ENCODE results near the gene GFAP.

GFAP gene

DNA sequence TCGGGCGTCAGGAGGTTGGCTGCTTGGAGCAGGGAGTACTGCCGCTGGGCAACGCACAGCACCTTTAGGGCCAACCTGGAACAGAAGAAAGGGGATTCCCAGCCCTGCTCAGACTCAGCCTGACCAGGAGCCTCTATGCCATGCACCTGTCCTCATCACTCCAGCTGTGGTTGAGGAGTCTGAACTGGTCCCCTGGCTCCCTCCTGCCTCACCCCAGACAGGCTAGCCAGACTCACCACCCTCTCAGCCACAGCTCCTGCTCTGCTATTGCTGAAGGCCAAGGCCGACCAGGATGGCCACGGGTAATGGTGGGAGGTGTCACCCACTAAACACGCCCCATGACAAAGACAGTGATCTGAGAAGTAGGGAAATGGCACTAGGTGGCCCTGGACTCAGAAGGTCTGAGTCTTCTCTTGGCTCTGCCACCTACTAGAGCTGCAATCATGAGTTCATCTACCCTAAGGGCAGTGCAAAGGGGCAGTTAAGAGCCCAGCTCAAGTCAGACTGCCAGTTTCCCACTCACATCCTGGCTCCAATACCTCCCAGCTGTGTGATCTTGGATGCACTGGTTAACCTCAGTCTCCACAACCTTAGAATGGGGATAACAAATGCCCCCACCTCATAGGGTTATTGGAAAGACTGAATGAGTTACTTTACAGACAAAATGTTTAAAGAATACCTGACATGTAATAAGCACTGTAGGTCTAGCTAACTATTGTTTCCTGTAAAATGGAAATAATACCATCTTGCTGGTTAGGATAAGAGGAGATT is 13.8 kb upstream of the GFAP start:
- FAIRE-seq (no peak), DNase-seq (ENCODE audit: insufficient read length) (no peak)
- no peak for TF ChIP-seq POLR2AphosphoS5 (IDR thresholded peaks at IDR 0.05; ENCODE audit: low read depth, low read length)
- no peak for TF ChIP-seq TAF1 (IDR thresholded peaks at IDR 0.05; ENCODE audit: borderline replicate concordance, low read depth, low read length)
- no peak for TF ChIP-seq POLR2A (IDR thresholded peaks at IDR 0.05; ENCODE audit: low read depth, low read length)

DNA sequence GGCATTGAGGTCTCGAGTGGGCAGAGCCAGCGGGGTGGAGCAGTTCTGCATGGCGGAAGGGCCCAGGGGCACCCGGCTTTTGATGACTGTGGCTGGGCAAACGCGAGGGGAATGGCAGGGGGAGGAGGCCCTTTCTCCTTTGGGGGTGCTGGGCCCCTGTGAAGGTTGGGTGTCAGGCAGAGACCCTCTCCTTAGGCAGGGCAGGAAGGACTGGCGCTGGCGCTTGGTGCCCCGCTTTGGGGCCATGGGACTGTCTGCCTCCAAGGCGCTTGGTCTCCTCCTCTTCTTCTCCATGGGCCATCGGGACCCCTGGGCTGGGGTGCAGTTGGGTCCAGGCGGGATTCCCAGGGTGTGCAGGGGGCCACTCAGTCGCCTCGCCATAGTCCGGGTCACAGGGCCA is 12.8 kb upstream of the GFAP start:
- no peak for FAIRE-seq
- no peak for TF ChIP-seq POLR2AphosphoS5 (IDR thresholded peaks at IDR 0.05; ENCODE audit: low read depth, low read length)
- TF ChIP-seq TAF1 (IDR thresholded peaks at IDR 0.05; ENCODE audit: borderline replicate concordance, low read depth, low read length), result no peak
- TF ChIP-seq POLR2A (IDR thresholded peaks at IDR 0.05; ENCODE audit: low read depth, low read length), result no peak

DNA sequence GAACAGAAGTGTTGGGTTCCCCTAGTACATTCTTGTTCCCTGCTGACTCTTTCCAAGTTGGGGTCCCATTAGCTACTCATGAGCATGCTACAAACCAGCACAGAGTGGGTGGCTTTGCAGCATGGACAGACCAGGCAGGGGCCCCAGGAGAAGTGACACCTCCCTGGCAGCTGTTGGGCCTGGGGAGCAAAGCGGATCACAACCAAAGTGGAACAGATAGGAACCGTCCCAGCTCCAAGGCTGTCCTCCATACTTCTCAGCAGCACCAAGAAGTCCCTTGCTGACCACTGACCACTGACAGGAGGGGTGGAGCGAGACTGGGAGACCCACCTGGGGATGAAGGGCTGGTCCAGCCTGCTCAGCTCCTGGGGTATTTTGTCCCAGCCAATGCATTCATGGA is 12.4 kb upstream of the GFAP start:
- no peak for FAIRE-seq
- TF ChIP-seq TAF1 (IDR thresholded peaks at IDR 0.05; ENCODE audit: borderline replicate concordance, low read depth, low read length), result no peak
- TF ChIP-seq POLR2A (IDR thresholded peaks at IDR 0.05; ENCODE audit: low read depth, low read length), result no peak
- no peak for TF ChIP-seq POLR2AphosphoS5 (IDR thresholded peaks at IDR 0.05; ENCODE audit: low read depth, low read length)
- no peak for DNase-seq (ENCODE audit: insufficient read length)

More for the DNA sequence above, 12.8 kb upstream of the GFAP start:
- no peak for DNase-seq (ENCODE audit: insufficient read length)

DNA sequence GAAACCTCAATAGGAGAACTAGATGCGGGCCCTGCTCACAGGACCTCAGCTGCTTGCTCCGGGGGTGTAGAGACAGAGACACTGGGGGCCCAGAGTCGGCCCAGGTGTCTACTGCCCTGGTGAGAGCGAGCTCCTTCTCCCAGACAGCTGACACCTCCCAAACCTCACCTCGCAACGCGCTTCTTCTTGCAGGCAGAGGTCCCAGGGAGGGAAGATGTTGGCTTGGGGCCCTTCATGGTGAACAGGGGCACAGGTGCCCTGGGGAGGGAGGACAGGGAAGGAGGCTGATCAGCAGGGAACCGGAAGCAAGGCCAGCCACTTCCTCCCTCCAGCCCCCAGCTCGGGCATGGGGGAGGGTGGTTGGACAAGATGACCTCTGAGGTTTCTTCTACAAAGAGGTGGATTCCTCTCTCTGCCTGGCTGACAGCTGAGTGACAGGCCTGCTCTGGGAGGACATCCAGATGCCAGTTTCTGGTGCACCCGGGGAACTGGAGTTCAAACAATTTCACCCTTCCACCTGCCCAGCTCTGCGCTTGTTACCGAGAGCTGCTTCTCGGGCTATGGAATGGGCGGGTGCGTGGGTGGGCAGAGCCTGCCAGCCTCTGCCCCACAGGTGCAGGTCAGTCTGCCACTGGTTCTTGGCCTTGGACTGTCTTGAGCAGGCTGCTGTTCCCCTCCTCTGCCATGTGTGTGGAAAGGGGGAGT is 11.7 kb upstream of the GFAP start:
- TF ChIP-seq POLR2AphosphoS5 (IDR thresholded peaks at IDR 0.05; ENCODE audit: low read depth, low read length) (peak; percentile 49; the same call in 1 of the 2 replicates), TAF1 (IDR thresholded peaks at IDR 0.05; ENCODE audit: borderline replicate concordance, low read depth, low read length) (no peak), POLR2A (IDR thresholded peaks at IDR 0.05; ENCODE audit: low read depth, low read length) (0 out of 2 replicates have a peak, but pooled peaks have one; percentile 31)
- DNase-seq (ENCODE audit: insufficient read length) (no peak), FAIRE-seq (no peak)

DNA sequence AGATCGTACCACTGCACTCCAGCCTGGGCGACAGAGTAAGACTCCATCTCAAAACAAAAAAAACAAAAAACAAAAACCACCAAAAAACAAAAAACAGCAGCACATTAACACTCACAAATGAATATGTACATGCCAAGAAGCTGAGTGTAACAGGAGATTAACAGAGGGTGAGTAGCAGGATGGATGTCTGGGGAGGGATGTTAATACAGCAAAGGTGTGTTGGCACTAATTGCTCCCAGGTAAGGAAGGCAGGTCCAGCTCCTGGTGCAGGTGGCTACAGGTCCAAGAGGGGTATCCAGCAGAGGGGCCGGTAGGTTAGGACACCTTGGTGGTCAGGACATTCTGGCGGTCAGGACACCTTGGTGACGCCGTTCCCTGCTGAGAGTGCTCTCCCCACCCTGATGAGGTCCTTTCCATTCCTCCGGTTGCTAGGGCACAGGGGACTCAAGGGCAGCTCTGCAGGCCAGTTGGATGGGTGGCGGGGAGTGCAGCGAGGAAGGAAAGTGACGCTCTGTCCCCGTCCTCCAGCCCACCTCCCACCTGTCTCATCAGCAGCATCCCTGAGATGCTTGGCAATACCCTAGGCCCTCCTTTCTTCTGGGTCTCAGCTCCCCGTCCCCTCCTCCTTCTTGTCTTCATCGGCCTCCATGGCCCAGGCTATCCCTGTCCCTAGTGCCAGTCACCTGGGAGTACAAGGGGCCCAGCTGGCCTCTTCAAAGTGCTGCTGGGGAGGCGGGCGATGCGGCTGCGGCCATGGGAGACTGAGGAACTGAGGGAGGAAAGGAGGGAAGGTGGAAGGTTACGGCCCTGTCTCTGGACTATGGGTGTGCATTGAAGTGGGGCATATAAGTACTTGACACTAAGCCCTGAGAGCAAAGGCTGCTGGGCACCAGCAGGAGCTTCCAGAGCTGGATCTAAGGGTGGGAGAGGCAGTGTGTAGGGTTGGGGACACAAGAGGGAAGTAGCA is 10.7 kb upstream of the GFAP start:
- DNase-seq (ENCODE audit: insufficient read length) (no peak), FAIRE-seq (no peak)
- TF ChIP-seq POLR2A (IDR thresholded peaks at IDR 0.05; ENCODE audit: low read depth, low read length), result 0 out of 2 replicates have a peak, but pooled peaks have one; percentile 7
- TF ChIP-seq TAF1 (IDR thresholded peaks at IDR 0.05; ENCODE audit: borderline replicate concordance, low read depth, low read length), result no peak
- TF ChIP-seq POLR2AphosphoS5 (IDR thresholded peaks at IDR 0.05; ENCODE audit: low read depth, low read length), result no peak

DNA sequence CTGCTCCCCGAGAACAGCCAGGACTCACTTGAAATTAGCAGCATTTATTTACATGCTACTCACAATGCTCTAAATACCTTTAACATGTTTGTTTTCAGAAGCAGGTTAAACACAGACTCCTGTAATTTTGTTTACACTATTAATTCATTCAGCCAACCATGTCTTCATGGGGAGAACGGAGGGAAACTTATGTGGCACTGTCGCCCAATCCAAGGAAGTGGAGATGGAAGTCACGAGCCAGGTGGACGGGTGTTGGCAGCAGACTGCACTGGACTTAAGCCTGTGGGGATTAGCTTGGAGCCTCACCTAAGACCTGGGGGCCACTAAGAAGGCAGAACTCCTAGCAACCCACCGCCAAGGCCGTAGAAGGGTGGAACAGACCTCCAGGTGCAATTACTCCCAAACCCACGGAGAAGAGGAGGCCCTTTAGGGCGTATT is 8.8 kb upstream of the GFAP start:
- FAIRE-seq, result peak; percentile 67
- TF ChIP-seq TAF1 (IDR thresholded peaks at IDR 0.05; ENCODE audit: borderline replicate concordance, low read depth, low read length) (no peak), POLR2AphosphoS5 (IDR thresholded peaks at IDR 0.05; ENCODE audit: low read depth, low read length) (peak; percentile 49), POLR2A (IDR thresholded peaks at IDR 0.05; ENCODE audit: low read depth, low read length) (0 out of 2 replicates have a peak, but pooled peaks have one; percentile 26)
- DNase-seq (ENCODE audit: insufficient read length), result no peak

DNA sequence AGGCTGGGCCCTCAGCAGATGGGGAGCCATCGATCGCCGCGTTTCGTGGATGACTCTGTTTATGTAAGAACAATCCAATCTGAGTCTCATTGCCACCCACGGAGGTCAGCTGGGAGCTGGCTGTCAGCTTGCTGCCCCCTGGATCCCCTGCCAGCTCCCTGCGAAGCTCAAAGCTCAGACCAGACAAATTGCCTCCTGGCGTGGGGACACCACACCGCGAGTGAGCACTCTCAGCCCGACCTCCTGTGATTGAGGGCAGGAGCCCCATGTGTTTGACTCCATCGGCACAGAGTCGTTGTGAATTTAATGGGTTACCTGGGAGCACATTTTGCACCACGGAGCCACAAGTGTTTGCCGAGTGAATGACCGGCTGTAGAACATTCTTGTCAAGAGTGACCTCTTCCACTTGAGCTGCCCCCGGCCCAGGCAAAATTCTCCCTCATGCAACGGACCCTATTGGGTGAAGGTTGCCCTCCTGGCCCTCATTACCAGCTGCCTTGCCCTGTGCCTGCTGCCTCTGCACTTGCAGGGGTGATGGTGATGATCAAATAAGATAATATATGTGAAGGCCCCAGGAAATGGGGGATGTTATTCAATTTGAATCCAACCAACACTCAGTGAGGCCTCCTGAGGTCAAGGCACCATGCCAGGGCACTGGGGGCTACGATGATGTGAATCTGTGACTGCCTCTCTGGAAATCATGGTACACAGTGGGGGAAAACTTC is 7.6 kb upstream of the GFAP start:
- no peak for TF ChIP-seq POLR2AphosphoS5 (IDR thresholded peaks at IDR 0.05; ENCODE audit: low read depth, low read length)
- TF ChIP-seq POLR2A (IDR thresholded peaks at IDR 0.05; ENCODE audit: low read depth, low read length), result no peak
- no peak for FAIRE-seq
- no peak for DNase-seq (ENCODE audit: insufficient read length)

DNA sequence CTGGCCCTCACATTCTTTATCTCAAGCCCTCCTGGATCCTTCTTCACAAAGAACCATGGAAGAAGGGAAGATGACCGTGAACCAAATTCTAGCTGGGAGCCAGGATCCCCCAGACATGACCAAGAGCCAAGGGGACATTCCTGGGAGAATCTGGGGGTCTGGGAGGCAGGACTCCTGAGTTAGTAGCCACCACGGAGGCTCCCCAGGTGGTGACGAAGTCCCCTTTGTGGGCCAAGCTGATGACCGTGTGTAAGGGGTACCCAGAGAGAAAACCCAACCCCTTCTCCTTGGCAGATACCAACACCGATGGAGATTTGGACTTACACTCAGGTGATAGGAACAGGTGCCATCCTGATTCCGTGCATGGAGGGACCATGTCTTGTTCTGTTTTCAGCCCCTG is 6.8 kb upstream of the GFAP start:
- DNase-seq (ENCODE audit: insufficient read length) (no peak), FAIRE-seq (no peak)
- no peak for TF ChIP-seq POLR2AphosphoS5 (IDR thresholded peaks at IDR 0.05; ENCODE audit: low read depth, low read length)
- no peak for TF ChIP-seq POLR2A (IDR thresholded peaks at IDR 0.05; ENCODE audit: low read depth, low read length)
- no peak for TF ChIP-seq TAF1 (IDR thresholded peaks at IDR 0.05; ENCODE audit: borderline replicate concordance, low read depth, low read length)

DNA sequence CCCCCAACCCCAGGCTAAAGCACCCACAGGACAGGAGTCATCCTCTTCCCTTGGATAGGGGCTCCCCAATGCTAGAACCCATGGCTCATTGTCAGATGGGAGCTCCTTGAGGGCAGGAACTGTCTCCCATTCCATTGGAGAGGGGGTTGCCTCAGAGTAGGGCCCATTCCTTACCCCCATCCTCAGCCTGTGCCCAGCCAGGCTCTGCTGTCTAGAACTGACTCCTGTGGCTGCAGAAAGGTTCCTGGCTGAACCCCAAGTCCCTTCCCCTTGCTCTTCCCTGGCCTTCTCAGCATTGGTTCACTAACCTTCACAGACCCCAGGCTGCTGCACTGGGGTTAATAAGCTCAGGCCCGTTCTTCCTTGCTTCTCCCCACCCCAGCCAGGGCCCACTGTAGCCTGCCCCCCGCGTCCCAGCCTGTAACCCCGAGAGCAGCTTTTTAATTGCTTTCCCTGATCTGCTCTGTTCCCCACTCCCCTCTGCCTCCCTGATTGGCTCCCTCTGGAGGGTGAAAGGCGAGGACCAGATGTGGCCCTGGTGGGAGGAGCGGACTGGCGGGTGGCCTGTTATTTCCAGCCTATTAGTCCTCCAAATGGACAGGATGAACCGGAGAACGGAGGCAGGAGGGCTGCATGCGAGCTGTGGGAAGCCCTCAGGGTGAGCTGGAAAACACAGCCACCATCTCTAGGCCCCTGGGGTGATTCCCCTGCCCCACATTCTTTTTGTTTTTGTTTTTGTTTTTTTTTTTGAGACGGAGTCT is 6.0 kb upstream of the GFAP start:
- DNase-seq (ENCODE audit: insufficient read length) (no peak), FAIRE-seq (no peak)
- TF ChIP-seq TAF1 (IDR thresholded peaks at IDR 0.05; ENCODE audit: borderline replicate concordance, low read depth, low read length), result no peak
- TF ChIP-seq POLR2A (IDR thresholded peaks at IDR 0.05; ENCODE audit: low read depth, low read length), result no peak
- no peak for TF ChIP-seq POLR2AphosphoS5 (IDR thresholded peaks at IDR 0.05; ENCODE audit: low read depth, low read length)

DNA sequence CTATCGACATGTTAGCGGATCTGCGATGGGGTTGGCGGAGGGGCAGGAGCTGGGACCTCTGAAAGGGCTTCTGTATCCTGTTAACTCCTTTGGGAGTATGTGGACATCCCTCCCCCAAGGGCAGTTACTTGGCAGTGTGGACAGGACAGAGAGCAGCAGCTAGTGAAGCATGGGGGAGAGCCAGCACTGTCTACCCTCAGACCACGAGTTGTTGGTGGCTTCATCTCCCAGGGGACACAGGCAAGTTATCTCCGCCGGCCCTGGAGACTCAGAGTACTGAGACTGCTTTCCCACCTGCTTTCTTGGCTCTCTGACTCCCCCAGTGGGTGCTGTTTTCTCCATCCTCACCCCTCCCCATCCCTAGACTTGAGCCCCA is 5.3 kb upstream of the GFAP start:
- TF ChIP-seq POLR2A (IDR thresholded peaks at IDR 0.05; ENCODE audit: low read depth, low read length) (no peak), TAF1 (IDR thresholded peaks at IDR 0.05; ENCODE audit: borderline replicate concordance, low read depth, low read length) (no peak), POLR2AphosphoS5 (IDR thresholded peaks at IDR 0.05; ENCODE audit: low read depth, low read length) (no peak)

More for the DNA sequence above, 5.3 kb upstream of the GFAP start:
- DNase-seq (ENCODE audit: insufficient read length), result no peak
- FAIRE-seq, result peak; percentile 24
